Measurements from ENCODE around the gene ZNF784. TPM values are rescaled to one million over a fixed set of nuclear protein-coding genes. Genes with fewer than 3 reads are reported as not detected.

The ZNF784 gene
- total and polyA plus RNA-seq, 2 of the 13 experiments (the other 11 are each of a cell fraction or from before 2014, with no cell fraction given), result 4.1 to 4.2 TPM

DNA sequence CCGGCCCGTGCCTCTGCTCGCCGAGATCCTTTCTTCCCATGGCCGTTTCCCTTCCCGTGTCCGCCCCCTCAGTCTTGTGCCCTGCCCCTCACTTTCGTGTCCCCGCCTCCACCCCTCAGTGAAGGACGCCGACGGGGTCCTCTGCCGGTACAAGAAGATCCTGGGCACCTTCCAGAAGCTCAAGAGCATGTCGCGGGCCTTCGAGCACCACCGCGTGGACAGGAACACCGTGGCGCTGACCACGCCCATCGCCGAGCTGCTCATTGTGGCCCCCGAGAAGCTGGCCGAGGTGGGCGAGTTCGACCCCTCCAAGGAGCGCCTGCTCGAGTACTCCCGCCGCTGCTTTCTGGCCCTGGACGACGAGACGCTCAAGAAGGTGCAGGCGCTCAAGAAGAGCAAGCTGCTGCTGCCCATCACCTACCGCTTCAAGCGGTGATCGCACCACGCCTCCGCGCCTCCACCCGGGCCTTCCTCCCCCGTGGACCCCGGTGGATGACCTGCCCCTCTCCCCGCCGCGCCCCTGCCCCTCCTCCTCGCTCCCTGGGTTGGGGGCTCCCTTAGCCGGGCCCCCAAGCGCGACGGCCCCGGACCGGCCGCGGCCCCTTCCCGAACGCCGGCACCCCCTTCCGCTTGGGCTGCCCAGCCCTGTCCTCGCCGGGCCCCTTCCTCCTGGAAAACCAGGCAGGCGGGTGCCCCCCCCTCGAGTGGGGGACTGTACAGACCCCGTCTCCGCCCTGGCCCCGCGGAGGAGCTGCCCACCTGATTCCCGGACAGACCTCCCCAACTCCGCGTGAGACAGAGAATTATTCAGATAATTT is 28.2 kb upstream of the ZNF784 start:
- intact Hi-C loops (cut with micrococcal nuclease; ENCODE audit: unreplicated experiment) (no loop called here), in situ Hi-C loops (cut with HindIII; ENCODE audit: extremely low pct_ligation_motif_present, low pct_unique_long_range_greater_than_20kb) (no loop called here)
- FAIRE-seq (no peak), DNase-seq (ENCODE audit: low spot score) (no peak), ATAC-seq (no peak)
- POLR2A ChIA-PET, result interaction anchor here (0.7 kb wide), 1 partner anchor 30 kb away, joined by 3 read pairs; no protein-coding TSS in a partner anchor
- Histone ChIP-seq H2AFZ (ENCODE audit: low read length) (no peak overlapping the region), H3K4me1 (ENCODE audit: insufficient read depth, low read length) (peaks cover 26% of the 10 kb centered on the region), H4K20me1 (ENCODE audit: insufficient read depth, low read length) (peaks cover 23% of the 10 kb centered on the region), H3K27me3 (ENCODE audit: control insufficient read depth in 1 of 2, insufficient read depth in 2 of 2, low read length in 2 of 2) (no peaks in the 10 kb centered on the region; a peak in 1 of 5 replicates), H3K4me3 (replicated peaks in 1 of 3; ENCODE audit: insufficient read depth in 1 of 3, low read depth in 2 of 3, low read length in 3 of 3) (no peak overlapping the region), H3K4me2 (ENCODE audit: low read depth, low read length) (peak overlapping the region; percentile 91; the same call in 1 of the 2 replicates), H3K79me2 (ENCODE audit: insufficient read depth, low read length) (peaks cover 25% of the 10 kb centered on the region), H3K9me3 (ENCODE audit: low read length) (no peaks in the 10 kb centered on the region), H3K27ac (ENCODE audit: extremely low read length, insufficient read depth, low read length) (no peak overlapping the region), H3K36me3 (replicated peaks in 1 of 2; ENCODE audit: control insufficient read depth in 1 of 2, insufficient read depth in 2 of 2, low read length in 2 of 2) (no peaks in the 10 kb centered on the region; a peak in 1 of 5 replicates), H3K9ac (ENCODE audit: insufficient read depth, low read depth, low read length) (no peak overlapping the region)
- 96% methylated on average over 65 of the region's 71 CpGs for WGBS (ENCODE audit: low lambda C conversion rate)
- BruUV-seq (replicated peaks), result no TSS peak
- TF ChIP-seq ZNF33B (CRISPR knock-in tag; IDR thresholded peaks at IDR 0.05) (no peak), SSRP1 (CRISPR knock-in tag; IDR thresholded peaks at IDR 0.05) (no peak), BHLHE40 (IDR thresholded peaks at IDR 0.05; ENCODE audit: low read length) (no peak), EED (CRISPR knock-in tag; IDR thresholded peaks at IDR 0.05) (no peak)
- CTCF ChIA-PET (ENCODE audit: low intra/inter-chr PET ratio, low total read pairs), result interaction anchor here (1.7 to 2.3 kb wide), 2 partner anchors 19 to 20 kb away, joined by 7 to 21 read pairs; no protein-coding TSS in a partner anchor

DNA sequence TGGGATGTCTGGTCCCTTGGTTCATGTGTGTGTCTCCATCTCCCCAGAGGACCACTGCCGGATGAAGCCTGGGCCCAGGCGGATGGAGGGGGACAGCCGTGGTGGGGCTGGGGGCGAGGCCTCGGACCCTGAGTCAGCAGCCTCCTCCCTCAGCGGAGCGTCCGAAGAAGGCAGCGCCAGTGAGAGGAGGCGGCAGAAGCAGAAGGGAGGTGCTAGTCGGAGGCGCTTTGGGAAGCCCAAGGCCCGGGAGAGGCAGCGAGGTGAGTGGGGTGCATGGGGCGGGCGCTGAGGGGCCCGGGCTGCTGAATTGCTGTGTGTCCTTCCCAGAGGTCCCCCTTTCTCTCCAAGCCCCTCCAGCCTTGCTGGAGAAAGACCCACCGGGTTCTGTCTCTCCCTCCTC is 26.9 kb upstream of the ZNF784 start:
- intact Hi-C loops (cut with micrococcal nuclease; ENCODE audit: unreplicated experiment), result no loop called here
- TF ChIP-seq ZNF230 (CRISPR knock-in tag; IDR thresholded peaks at IDR 0.05) (no peak), AGO2 (optimal IDR thresholded peaks at IDR 0.05; ENCODE audit: low read depth, low read length) (peak; percentile 32)
- FAIRE-seq, result no peak
- Histone ChIP-seq H3K36me3 (replicated peaks in 1 of 2; ENCODE audit: control insufficient read depth in 1 of 2, insufficient read depth in 2 of 2, low read length in 2 of 2) (no peaks in the 10 kb centered on the region), H2AFZ (ENCODE audit: low read length) (no peak overlapping the region), H3K27ac (ENCODE audit: extremely low read length, insufficient read depth, low read length) (no peak overlapping the region), H3K4me2 (ENCODE audit: low read depth, low read length) (no peak overlapping the region), H3K9ac (ENCODE audit: insufficient read depth, low read depth, low read length) (no peak overlapping the region), H3K4me3 (replicated peaks in 1 of 3; ENCODE audit: insufficient read depth in 1 of 3, low read depth in 2 of 3, low read length in 3 of 3) (no peak overlapping the region), H3K79me2 (ENCODE audit: insufficient read depth, low read length) (peaks cover 15% of the 10 kb centered on the region), H3K27me3 (ENCODE audit: control insufficient read depth in 1 of 2, insufficient read depth in 2 of 2, low read length in 2 of 2) (no peaks in the 10 kb centered on the region; a peak in 1 of 5 replicates), H3K4me1 (ENCODE audit: insufficient read depth, low read length) (peaks cover 26% of the 10 kb centered on the region), H4K20me1 (ENCODE audit: insufficient read depth, low read length) (peaks cover 10% of the 10 kb centered on the region), H3K9me3 (ENCODE audit: low read length) (no peaks in the 10 kb centered on the region)
- no TSS peak for BruUV-seq (replicated peaks)
- no peak for DNase-seq (ENCODE audit: low spot score)
- ChIA-PET CTCF (ENCODE audit: low intra/inter-chr PET ratio, low total read pairs) (no interaction called here), POLR2A (no interaction called here)
- in situ Hi-C loops (cut with HindIII; ENCODE audit: extremely low pct_ligation_motif_present, low pct_unique_long_range_greater_than_20kb), result no loop called here
- no peak for ATAC-seq
- WGBS (ENCODE audit: low lambda C conversion rate), result 88% methylated on average over 18 of the region's 18 CpGs

Data from HepG2 (cell line).